CD4-positive, alpha-beta memory T cell (primary cell): ENCODE data around the gene OTULIN. TPM values are rescaled to one million over a fixed set of nuclear protein-coding genes. Genes with fewer than 3 reads are reported as not detected.

Source experiments
- CTCF ChIA-PET: fragments of 350-600 bp; sonication (Branson Sonifier 250); formaldehyde crosslinking; loops from one replicate; lab custom pipeline; 2021; ENCODE audit warnings: inconsistent platforms; ENCODE audit not compliant: partially characterized antibody; lab: Charles Lee
- POLR2A ChIA-PET: fragments of 350-600 bp; sonication (Branson Sonifier 250); formaldehyde crosslinking; loops from one replicate; lab custom pipeline; 2021; ENCODE audit not compliant: partially characterized antibody; lab: Charles Lee
- DNase-seq, 5 donors: peaks; one replicate each; pipeline versions ENCODE4 v3.0.0 to v3.0.0-alpha.2; 2020 to 2022; ENCODE audit warnings: mixed read lengths in 1 of 5
- H3K27ac ChIP-seq: one replicate; pipeline ENCODE4 v1.7.0; 2013; ENCODE audit warnings: low read depth, low read length
- H3K27me3 ChIP-seq: 2 replicates; pipeline ENCODE4 v1.7.0; 2013; ENCODE audit warnings: mild to moderate bottlenecking, low read length, moderate library complexity; ENCODE audit not compliant: insufficient read depth
- H3K36me3 ChIP-seq: 2 replicates; pipeline ENCODE4 v1.7.0; 2013; ENCODE audit warnings: mild to moderate bottlenecking, low read length, moderate library complexity; ENCODE audit not compliant: insufficient read depth
- H3K4me1 ChIP-seq: 2 replicates; pipeline ENCODE4 v1.7.0; 2013; ENCODE audit warnings: mild to moderate bottlenecking, low read length, moderate library complexity; ENCODE audit not compliant: insufficient read depth
- H3K4me3 ChIP-seq, 2 donors: one replicate each; pipeline ENCODE4 v1.7.0; 2013; ENCODE audit warnings: low read length in 2 of 2, mild to moderate bottlenecking in 1 of 2
- H3K9me3 ChIP-seq, 2 donors: one replicate each; pipeline ENCODE4 v1.7.0; 2013; ENCODE audit warnings: low read length in 2 of 2, control low read depth in 1 of 2; ENCODE audit not compliant: control insufficient read depth in 1 of 2
- H3K27ac Mint-ChIP-seq, 7 donors: one replicate each; pipeline ENCODE4 v1.8.0; 2020 to 2021; ENCODE audit warnings: mixed read lengths in 7 of 7, mild to moderate bottlenecking in 6 of 7, inconsistent platforms in 3 of 7, moderate library complexity in 3 of 7
- H3K27me3 Mint-ChIP-seq, 2 donors: one replicate each; pipeline ENCODE4 v1.8.0; 2020 to 2021; ENCODE audit warnings: mixed read lengths in 2 of 2
- H3K36me3 Mint-ChIP-seq, 2 donors: one replicate each; pipeline ENCODE4 v1.8.0; 2020 to 2021; ENCODE audit warnings: mixed read lengths in 2 of 2, inconsistent platforms in 1 of 2, mild to moderate bottlenecking in 1 of 2
- H3K4me1 Mint-ChIP-seq, 4 donors: one replicate each; pipeline ENCODE4 v1.8.0; 2020 to 2021; ENCODE audit warnings: mixed read lengths in 4 of 4, mild to moderate bottlenecking in 1 of 4
- H3K4me3 Mint-ChIP-seq, 8 donors: one replicate each; pipeline ENCODE4 v1.8.0; 2020 to 2021; ENCODE audit warnings: mixed read lengths in 8 of 8, mild to moderate bottlenecking in 7 of 8, moderate library complexity in 6 of 8, inconsistent platforms in 3 of 8
- H3K9me3 Mint-ChIP-seq, 8 donors: one replicate each; pipeline ENCODE4 v1.8.0; 2020 to 2021; ENCODE audit warnings: mixed read lengths in 8 of 8, mild to moderate bottlenecking in 5 of 8, inconsistent platforms in 3 of 8, moderate library complexity in 1 of 8
- intact Hi-C: fragments of 100-400 bp; cut with micrococcal nuclease; formaldehyde crosslinking; loops from one replicate; pipeline ENCODE4 v1.15.1; 2023
- polyA plus RNA-seq, 2 donors: library from polyadenylated mRNA; unstranded; fragments of 300-500 nt; fragmentation: Illumina TruSeq; gene quantifications; one replicate each; pipeline ENCODE4 v1.2.3, GENCODE V29; 2021
- total RNA-seq, 2 experiments: library from RNA; stranded (reverse); gene quantifications; one replicate each; pipeline ENCODE4 v1.2.3, GENCODE V29; 2021

Gene OTULIN
- total and polyA plus RNA-seq, 4 experiments from 2014 or later, result 12.1 to 69.0 (median 39.9) TPM

DNA sequence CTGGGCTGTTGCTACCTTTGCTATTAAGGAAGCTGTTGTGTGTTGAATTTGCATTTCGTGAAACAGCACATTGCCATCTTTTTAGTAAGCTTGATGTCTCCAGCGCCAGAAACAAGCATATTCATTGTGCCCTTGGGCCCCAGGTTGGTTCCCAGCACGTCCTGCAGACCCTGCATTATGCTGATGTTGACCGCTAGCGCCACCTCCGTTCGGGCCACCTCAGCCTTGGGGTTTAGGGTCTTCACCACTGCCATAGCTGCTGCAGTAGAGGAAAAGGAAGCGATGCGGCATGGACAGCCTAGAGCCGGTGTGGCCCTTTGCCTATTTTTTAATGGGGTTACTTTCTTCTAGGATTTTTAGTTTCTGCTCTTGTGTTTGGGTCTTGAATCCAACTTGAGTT lies 23.8 kb upstream of the OTULIN start:
- no peaks in the 10 kb centered on the region for H3K9me3 ChIP-seq
- intact Hi-C loops, result no loop called here
- Mint-ChIP-seq H3K4me3 (no peak overlapping the region), H3K4me1 (no peaks in the 10 kb centered on the region), H3K36me3 (no peaks in the 10 kb centered on the region), H3K27ac (no peak overlapping the region), H3K9me3 (no peaks in the 10 kb centered on the region), H3K27me3 (peaks cover 10 to 17% of the 10 kb centered on the region in 2 donors)
- H3K27ac ChIP-seq, result no peak overlapping the region
- no peaks in the 10 kb centered on the region for H3K36me3 ChIP-seq
- DNase-seq, result no peak
- no peak overlapping the region for H3K4me3 ChIP-seq
- ChIA-PET POLR2A (no interaction called here), CTCF (interaction anchor here (1.1 to 1.5 kb wide), 2 partner anchors 241 to 279 kb away, joined by 4 to 6 read pairs; no protein-coding TSS in a partner anchor)
- H3K27me3 ChIP-seq, result peaks cover 3% of the 10 kb centered on the region
- no peaks in the 10 kb centered on the region for H3K4me1 ChIP-seq

DNA sequence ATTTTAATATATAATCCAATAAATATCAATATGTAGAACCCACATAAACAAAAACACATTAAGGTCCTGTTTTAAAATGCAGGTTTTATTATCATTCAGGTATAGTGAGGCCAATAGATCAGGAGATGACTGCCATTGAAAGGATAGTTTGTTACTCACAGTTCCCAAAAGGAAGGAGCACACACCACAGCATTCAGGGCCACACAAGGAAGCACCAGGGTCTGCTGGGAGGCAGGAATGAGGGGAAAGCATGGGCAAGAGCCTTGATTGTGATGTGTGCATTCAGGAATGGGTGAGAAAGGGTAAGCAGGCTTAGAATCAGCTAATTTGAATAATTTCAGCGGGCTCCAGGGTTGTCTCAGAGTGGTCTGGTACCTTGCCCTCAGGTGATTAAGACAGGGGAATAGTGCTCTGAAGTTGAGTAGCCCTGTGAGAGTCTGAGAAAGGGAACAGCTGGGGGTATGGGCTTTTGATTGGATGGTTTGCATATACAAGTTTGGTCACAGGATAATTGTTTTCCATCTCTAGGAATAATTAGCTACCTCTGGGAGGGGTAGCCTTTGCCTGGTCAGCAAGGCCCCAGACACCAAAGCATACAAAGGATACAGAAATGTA lies 19.8 kb upstream of the OTULIN start:
- no peaks in the 10 kb centered on the region for H3K36me3 ChIP-seq
- no peaks in the 10 kb centered on the region for H3K4me1 Mint-ChIP-seq
- peaks cover 15 to 27% of the 10 kb centered on the region in 2 donors for H3K27me3 Mint-ChIP-seq
- H3K9me3 Mint-ChIP-seq, result no peaks in the 10 kb centered on the region
- H3K4me3 Mint-ChIP-seq, result no peak overlapping the region
- no peak overlapping the region for H3K27ac ChIP-seq
- ChIA-PET CTCF (interaction anchor here (0.7 to 2.8 kb wide), 6 partner anchors 8 to 359 kb away, joined by 3 to 12 read pairs (median 4); no protein-coding TSS in a partner anchor), POLR2A (interaction anchor here (1.0 kb wide), 1 partner anchor 282 kb away, joined by 3 read pairs; no protein-coding TSS in a partner anchor)
- H3K4me3 ChIP-seq, result no peak overlapping the region
- DNase-seq, result no peak
- no peak overlapping the region for H3K27ac Mint-ChIP-seq
- H3K4me1 ChIP-seq, result no peaks in the 10 kb centered on the region
- no peaks in the 10 kb centered on the region for H3K9me3 ChIP-seq
- peaks cover 4% of the 10 kb centered on the region for H3K27me3 ChIP-seq
- no peaks in the 10 kb centered on the region for H3K36me3 Mint-ChIP-seq
- intact Hi-C loops, result loop anchor here (5.0 kb wide), 1 partner anchor 62 kb away; the partner anchor contains the start of gene OTULINL

DNA sequence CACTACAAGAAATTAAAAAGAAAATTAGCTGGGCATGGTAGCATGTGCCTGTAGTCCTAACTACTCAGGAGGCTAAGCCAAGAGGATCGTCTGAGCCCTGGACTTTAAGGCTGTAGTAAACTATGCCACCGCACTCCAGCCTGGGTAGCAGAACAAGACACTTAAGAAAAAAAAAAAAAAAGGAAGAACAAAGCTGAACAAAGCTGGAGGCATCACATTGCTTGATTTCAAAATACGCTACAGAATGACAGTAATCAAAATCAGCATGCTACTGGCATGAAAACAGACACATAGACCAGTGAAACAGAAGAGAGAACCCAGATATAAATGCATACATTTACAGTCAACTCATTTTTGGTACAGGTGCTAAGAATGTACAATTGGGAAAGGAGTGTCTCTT lies 14.5 kb upstream of the OTULIN start:
- DNase-seq, result no peak
- intact Hi-C loops, result no loop called here
- Mint-ChIP-seq H3K27me3 (peaks cover 15 to 17% of the 10 kb centered on the region in 2 donors), H3K4me1 (peaks cover 0 to 2% (median 1%) of the 10 kb centered on the region in 4 donors), H3K27ac (peak overlapping the region in 1 of 7 donors; percentile 60), H3K36me3 (no peaks in the 10 kb centered on the region), H3K4me3 (no peak overlapping the region), H3K9me3 (no peaks in the 10 kb centered on the region)
- Histone ChIP-seq H3K27me3 (peaks cover 3% of the 10 kb centered on the region), H3K4me1 (peaks cover under 1% of the 10 kb centered on the region), H3K4me3 (no peak overlapping the region), H3K9me3 (no peaks in the 10 kb centered on the region), H3K27ac (no peak overlapping the region), H3K36me3 (no peaks in the 10 kb centered on the region)
- ChIA-PET CTCF (interaction anchor here (0.8 to 5.3 kb wide), 11 partner anchors 18 to 354 kb away, joined by 3 to 175 read pairs (median 28); no protein-coding TSS in a partner anchor), POLR2A (no interaction called here)

- ChIA-PET CTCF (interaction anchor here (0.9 to 2.6 kb wide), 8 partner anchors 10 to 349 kb away, joined by 3 to 9 read pairs (median 4); no protein-coding TSS in a partner anchor), POLR2A (interaction anchor here (1.1 to 1.5 kb wide), 2 partner anchors 9 to 255 kb away, joined by 3 to 5 read pairs; partner anchors contain the start of gene OTULIN)
- H3K27ac ChIP-seq, result no peak overlapping the region
- Mint-ChIP-seq H3K27ac (peak overlapping the region in 1 of 7 donors; percentile 25), H3K9me3 (no peaks in the 10 kb centered on the region), H3K4me1 (peaks cover 1 to 17% (median 10%) of the 10 kb centered on the region in 4 donors), H3K27me3 (peaks cover 0 to 2% of the 10 kb centered on the region in 2 donors), H3K4me3 (no peak overlapping the region), H3K36me3 (no peaks in the 10 kb centered on the region)
- intact Hi-C loops, result no loop called here
- H3K27me3 ChIP-seq, result no peaks in the 10 kb centered on the region
- H3K36me3 ChIP-seq, result no peaks in the 10 kb centered on the region
- H3K4me3 ChIP-seq, result no peak overlapping the region
- H3K4me1 ChIP-seq, result peaks cover 5% of the 10 kb centered on the region
- no peak for DNase-seq
- H3K9me3 ChIP-seq, result no peaks in the 10 kb centered on the region
These were observed 9.3 kb upstream of the OTULIN start for GRCh38 chr5:14655146-14655741.

DNA sequence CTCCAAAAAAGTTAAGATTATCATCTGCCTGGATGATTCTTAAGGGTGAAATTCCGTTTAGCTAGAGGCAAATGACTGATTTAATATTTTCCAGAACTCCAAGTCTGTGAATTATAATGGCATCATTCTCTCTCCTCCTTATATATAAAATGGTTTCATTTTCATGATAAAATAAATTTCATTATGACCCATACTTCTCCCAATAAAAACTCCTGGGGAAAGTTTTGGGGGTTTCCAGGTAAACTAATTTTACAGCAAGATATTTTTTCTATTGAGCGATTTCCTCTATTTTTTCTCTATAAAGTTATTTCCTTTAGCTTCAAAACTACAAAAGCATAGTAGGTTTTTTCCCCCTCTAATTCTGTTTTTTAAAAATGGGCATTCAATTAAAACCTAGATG lies 7.6 kb upstream of the OTULIN start:
- peaks cover 6 to 24% (median 16%) of the 10 kb centered on the region in 4 donors for H3K4me1 Mint-ChIP-seq
- ChIA-PET POLR2A (no interaction called here), CTCF (interaction anchor here (1.5 to 3.4 kb wide), 4 partner anchors 9 to 259 kb away, joined by 4 to 26 read pairs (median 6); no protein-coding TSS in a partner anchor)
- H3K4me3 Mint-ChIP-seq, result no peak overlapping the region
- Histone ChIP-seq H3K4me3 (no peak overlapping the region), H3K27ac (no peak overlapping the region), H3K4me1 (peaks cover 5% of the 10 kb centered on the region), H3K27me3 (no peaks in the 10 kb centered on the region), H3K9me3 (no peaks in the 10 kb centered on the region), H3K36me3 (no peaks in the 10 kb centered on the region)
- H3K27ac Mint-ChIP-seq, result no peak overlapping the region
- intact Hi-C loops, result no loop called here
- no peaks in the 10 kb centered on the region for H3K36me3 Mint-ChIP-seq
- H3K27me3 Mint-ChIP-seq, result no peaks in the 10 kb centered on the region
- no peak for DNase-seq
- no peaks in the 10 kb centered on the region for H3K9me3 Mint-ChIP-seq

- peaks cover 0 to 5% of the 10 kb centered on the region in 2 donors for H3K36me3 Mint-ChIP-seq
- Histone ChIP-seq H3K4me1 (peaks cover 20% of the 10 kb centered on the region), H3K9me3 (no peaks in the 10 kb centered on the region), H3K27me3 (no peaks in the 10 kb centered on the region), H3K4me3 (no peak overlapping the region), H3K36me3 (no peaks in the 10 kb centered on the region), H3K27ac (no peak overlapping the region)
- ChIA-PET CTCF (no interaction called here), POLR2A (no interaction called here)
- DNase-seq, result no peak
- H3K27ac Mint-ChIP-seq, result peak overlapping the region in 1 of 7 donors; percentile 60
- no peak overlapping the region for H3K4me3 Mint-ChIP-seq
- no peaks in the 10 kb centered on the region for H3K9me3 Mint-ChIP-seq
- intact Hi-C loops, result loop anchor here (10.0 kb wide), 1 partner anchor 515 kb away; the partner anchor contains the start of gene TRIO
- H3K4me1 Mint-ChIP-seq, result peaks cover 18 to 46% (median 30%) of the 10 kb centered on the region in 4 donors
- no peaks in the 10 kb centered on the region for H3K27me3 Mint-ChIP-seq
These were observed 4.5 kb upstream of the OTULIN start for GRCh38 chr5:14659821-14660607.
